CD4-positive, alpha-beta T cell (primary cell): ENCODE measurements around the gene CELA2B. TPM values are rescaled to one million over a fixed set of nuclear protein-coding genes. Genes with fewer than 3 reads are reported as not detected.
"Not testable (repeated sequence)": the region's sequence is repeated elsewhere in the genome, so short reads cannot be mapped to it uniquely, and the experiment has no call there.

ENCODE experiments used
- ATAC-seq: fragments of 200-7000 bp; cut with Tn5 transposase; one replicate; pipeline ENCODE4 v1.10.0; 2022; ENCODE audit warnings: mild to moderate bottlenecking; ENCODE audit not compliant: poor library complexity
- CTCF ChIA-PET: fragments of 350-600 bp; sonication (Branson Sonifier 250); formaldehyde crosslinking; loops from one replicate; lab custom pipeline; 2021; ENCODE audit warnings: antibody characterized with exemption, inconsistent platforms; lab: Charles Lee
- POLR2A ChIA-PET: fragments of 350-600 bp; sonication (Branson Sonifier 250); formaldehyde crosslinking; loops from one replicate; lab custom pipeline; 2021; ENCODE audit warnings: antibody characterized with exemption, inconsistent platforms; lab: Charles Lee
- DNase-seq, 14 experiments: peaks; one replicate each; pipeline ENCODE4 v3.0.0-alpha.2; 2013 to 2020; ENCODE audit warnings: mixed read lengths in 2 of 14
- H3K27ac ChIP-seq, 2 donors: one replicate each; pipeline versions ENCODE4 v1.5.1 to v1.7.0; 2013; ENCODE audit warnings: low read length in 2 of 2, low read depth in 1 of 2, mild to moderate bottlenecking in 1 of 2
- H3K27me3 ChIP-seq, 2 experiments: 1 replicate in 1 of 2; 2 replicates in 1 of 2; pipeline versions ENCODE4 v1.6.1 to v1.7.0; 2013; ENCODE audit warnings: low read length in 2 of 2, control low read depth in 1 of 2, mild to moderate bottlenecking in 1 of 2, moderate library complexity in 1 of 2; ENCODE audit not compliant: insufficient read depth in 2 of 2, control insufficient read depth in 1 of 2
- H3K36me3 ChIP-seq: one replicate; pipeline ENCODE4 v1.6.1; 2013; ENCODE audit warnings: low read length, control low read depth; ENCODE audit not compliant: insufficient read depth
- H3K4me1 ChIP-seq: one replicate; pipeline ENCODE4 v1.6.1; 2013; ENCODE audit warnings: low read length, control low read depth; ENCODE audit not compliant: insufficient read depth
- H3K4me3 ChIP-seq: one replicate; pipeline ENCODE4 v1.5.1; 2013; ENCODE audit warnings: mild to moderate bottlenecking, low read length, moderate library complexity
- H3K9me3 ChIP-seq, 2 experiments: 1 replicate in 1 of 2; 2 replicates in 1 of 2; pipeline versions ENCODE4 v1.6.1 to v1.7.0; 2013; ENCODE audit warnings: low read length in 2 of 2, mild to moderate bottlenecking in 2 of 2, control low read depth in 1 of 2, moderate library complexity in 1 of 2; ENCODE audit not compliant: control insufficient read depth in 1 of 2, insufficient read depth in 1 of 2
- H3K27ac Mint-ChIP-seq: one replicate; pipeline ENCODE4 v1.8.0; 2020; ENCODE audit warnings: mixed read lengths
- H3K27me3 Mint-ChIP-seq: one replicate; pipeline ENCODE4 v1.8.0; 2021; ENCODE audit warnings: mixed read lengths
- H3K36me3 Mint-ChIP-seq: one replicate; pipeline ENCODE4 v1.8.0; 2021; ENCODE audit warnings: low read depth, mixed read lengths
- H3K4me1 Mint-ChIP-seq: one replicate; pipeline ENCODE4 v1.8.0; 2021; ENCODE audit warnings: low read depth, mixed read lengths
- H3K4me3 Mint-ChIP-seq: one replicate; pipeline ENCODE4 v1.8.0; 2020; ENCODE audit warnings: mild to moderate bottlenecking, mixed read lengths
- H3K9me3 Mint-ChIP-seq: one replicate; pipeline ENCODE4 v1.8.0; 2020; ENCODE audit warnings: mixed read lengths
- intact Hi-C, 2 experiments: fragments of 100-400 bp; cut with DNase I in 1 of 2; cut with micrococcal nuclease in 1 of 2; formaldehyde crosslinking; loops; one replicate each; pipeline versions ENCODE4 v1.15.1 to v1.9.0; 2023 to 2025; cut with DNase I, micrococcal nuclease
- total RNA-seq, 174 experiments: library from RNA in 2 of 174; stranded (reverse) in 2 of 174; gene quantifications; one replicate each; pipeline ENCODE4 v1.2.3 and lab custom pipeline; 2021 to 2026
- TF ChIP-seq, protein P1 (sequence below): fragments of 200-600 bp; IDR thresholded peaks from one replicate; pipeline ENCODE4 v1.8.0; 2022; ENCODE audit warnings: antibody characterized with exemption, mild to moderate bottlenecking

Gene CELA2B
- total RNA-seq, 2 experiments from 2014 or later, result not detected

DNA sequence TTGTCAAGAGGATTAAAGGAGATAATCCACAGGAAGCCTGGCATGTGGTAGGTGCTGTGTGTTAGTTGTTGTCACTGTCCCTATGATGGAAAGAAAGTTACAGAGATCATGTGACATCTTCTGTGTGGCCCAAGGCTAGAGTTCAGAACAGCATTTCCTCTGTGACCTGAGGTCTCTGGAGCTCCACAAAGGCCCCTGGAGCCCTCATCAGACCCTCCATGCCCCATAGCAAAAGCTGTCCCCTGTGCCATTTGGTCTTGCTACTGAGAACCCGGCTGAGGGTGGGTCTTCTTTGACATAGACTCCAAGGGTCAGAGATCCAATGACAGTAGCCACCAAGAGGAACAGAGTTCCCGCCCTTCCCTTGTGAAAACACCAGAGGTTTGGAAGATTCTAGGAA is 8.1 kb downstream of the CELA2B start:
- H3K9me3 ChIP-seq, result no peaks in the 10 kb centered on the region
- Mint-ChIP-seq H3K4me1 (no peaks in the 10 kb centered on the region), H3K27me3 (no peaks in the 10 kb centered on the region), H3K27ac (no peak overlapping the region), H3K36me3 (peaks cover 4% of the 10 kb centered on the region), H3K9me3 (no peaks in the 10 kb centered on the region), H3K4me3 (no peak overlapping the region)
- no peak for DNase-seq
- TF ChIP-seq, protein P1, sequence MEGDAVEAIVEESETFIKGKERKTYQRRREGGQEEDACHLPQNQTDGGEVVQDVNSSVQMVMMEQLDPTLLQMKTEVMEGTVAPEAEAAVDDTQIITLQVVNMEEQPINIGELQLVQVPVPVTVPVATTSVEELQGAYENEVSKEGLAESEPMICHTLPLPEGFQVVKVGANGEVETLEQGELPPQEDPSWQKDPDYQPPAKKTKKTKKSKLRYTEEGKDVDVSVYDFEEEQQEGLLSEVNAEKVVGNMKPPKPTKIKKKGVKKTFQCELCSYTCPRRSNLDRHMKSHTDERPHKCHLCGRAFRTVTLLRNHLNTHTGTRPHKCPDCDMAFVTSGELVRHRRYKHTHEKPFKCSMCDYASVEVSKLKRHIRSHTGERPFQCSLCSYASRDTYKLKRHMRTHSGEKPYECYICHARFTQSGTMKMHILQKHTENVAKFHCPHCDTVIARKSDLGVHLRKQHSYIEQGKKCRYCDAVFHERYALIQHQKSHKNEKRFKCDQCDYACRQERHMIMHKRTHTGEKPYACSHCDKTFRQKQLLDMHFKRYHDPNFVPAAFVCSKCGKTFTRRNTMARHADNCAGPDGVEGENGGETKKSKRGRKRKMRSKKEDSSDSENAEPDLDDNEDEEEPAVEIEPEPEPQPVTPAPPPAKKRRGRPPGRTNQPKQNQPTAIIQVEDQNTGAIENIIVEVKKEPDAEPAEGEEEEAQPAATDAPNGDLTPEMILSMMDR, result no peak
- ATAC-seq, result no peak
- H3K27me3 ChIP-seq, result no peaks in the 10 kb centered on the region
- no peak overlapping the region for H3K4me3 ChIP-seq
- intact Hi-C loops, result no loop called here
- ChIA-PET CTCF (no interaction called here), POLR2A (no interaction called here)
- H3K36me3 ChIP-seq, result no peaks in the 10 kb centered on the region
- no peaks in the 10 kb centered on the region for H3K4me1 ChIP-seq
- H3K27ac ChIP-seq, result no peak overlapping the region

DNA sequence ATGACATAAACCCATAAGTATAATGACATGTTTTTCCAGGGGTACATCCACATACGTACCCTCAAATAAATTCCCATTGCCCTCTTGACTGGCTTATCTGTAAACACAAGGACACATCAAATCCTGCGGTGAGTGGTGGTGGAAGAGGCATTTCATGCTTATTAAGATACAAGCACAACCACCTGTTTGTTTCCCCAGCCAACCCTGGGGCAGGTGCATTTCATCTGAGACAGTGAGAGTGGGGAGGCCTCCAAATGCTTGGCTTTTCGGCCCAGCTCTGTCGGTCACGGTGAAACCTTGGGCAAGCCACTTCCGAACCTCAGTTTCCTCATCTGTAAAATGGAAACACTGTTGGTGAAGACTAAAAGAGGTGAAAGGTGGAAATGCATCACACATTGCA is 8.5 kb downstream of the CELA2B start:
- H3K4me1 ChIP-seq, H3K27ac Mint-ChIP-seq, H3K27ac ChIP-seq, H3K4me3 Mint-ChIP-seq, H3K36me3 Mint-ChIP-seq, H3K27me3 ChIP-seq, H3K27me3 Mint-ChIP-seq, H3K9me3 Mint-ChIP-seq, H3K36me3 ChIP-seq, CTCF ChIA-PET, DNase-seq, H3K4me3 ChIP-seq, intact Hi-C loops, H3K9me3 ChIP-seq, ATAC-seq, POLR2A ChIA-PET, H3K4me1 Mint-ChIP-seq: not testable (repeated sequence)

DNA sequence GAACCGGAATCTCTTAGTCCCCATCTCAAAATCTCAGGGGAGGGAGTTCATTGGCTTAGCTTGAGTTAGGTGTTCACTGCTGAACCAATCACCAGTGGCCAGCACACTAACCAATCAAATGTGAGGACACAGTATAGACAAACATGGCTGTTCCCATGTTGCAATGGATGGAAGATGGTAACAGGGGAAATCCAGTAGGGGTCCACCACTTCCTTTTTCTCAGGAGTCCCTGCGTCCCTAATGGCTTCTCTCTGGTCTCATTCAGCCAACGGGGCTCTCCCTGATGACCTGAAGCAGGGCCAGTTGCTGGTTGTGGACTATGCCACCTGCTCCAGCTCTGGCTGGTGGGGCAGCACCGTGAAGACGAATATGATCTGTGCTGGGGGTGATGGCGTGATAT is 9.7 kb downstream of the CELA2B start:
- TF ChIP-seq, protein P1, result no peak
- Mint-ChIP-seq H3K4me1 (no peaks in the 10 kb centered on the region), H3K27ac (no peak overlapping the region), H3K9me3 (no peaks in the 10 kb centered on the region), H3K4me3 (no peak overlapping the region), H3K27me3 (no peaks in the 10 kb centered on the region), H3K36me3 (peaks cover 16% of the 10 kb centered on the region)
- H3K36me3 ChIP-seq, result no peaks in the 10 kb centered on the region
- H3K9me3 ChIP-seq, result no peaks in the 10 kb centered on the region
- intact Hi-C loops, result no loop called here
- no peak overlapping the region for H3K27ac ChIP-seq
- H3K4me1 ChIP-seq, result no peaks in the 10 kb centered on the region
- H3K4me3 ChIP-seq, result no peak overlapping the region
- DNase-seq (no peak), ATAC-seq (no peak)
- ChIA-PET CTCF (no interaction called here), POLR2A (no interaction called here)
- H3K27me3 ChIP-seq, result no peaks in the 10 kb centered on the region

DNA sequence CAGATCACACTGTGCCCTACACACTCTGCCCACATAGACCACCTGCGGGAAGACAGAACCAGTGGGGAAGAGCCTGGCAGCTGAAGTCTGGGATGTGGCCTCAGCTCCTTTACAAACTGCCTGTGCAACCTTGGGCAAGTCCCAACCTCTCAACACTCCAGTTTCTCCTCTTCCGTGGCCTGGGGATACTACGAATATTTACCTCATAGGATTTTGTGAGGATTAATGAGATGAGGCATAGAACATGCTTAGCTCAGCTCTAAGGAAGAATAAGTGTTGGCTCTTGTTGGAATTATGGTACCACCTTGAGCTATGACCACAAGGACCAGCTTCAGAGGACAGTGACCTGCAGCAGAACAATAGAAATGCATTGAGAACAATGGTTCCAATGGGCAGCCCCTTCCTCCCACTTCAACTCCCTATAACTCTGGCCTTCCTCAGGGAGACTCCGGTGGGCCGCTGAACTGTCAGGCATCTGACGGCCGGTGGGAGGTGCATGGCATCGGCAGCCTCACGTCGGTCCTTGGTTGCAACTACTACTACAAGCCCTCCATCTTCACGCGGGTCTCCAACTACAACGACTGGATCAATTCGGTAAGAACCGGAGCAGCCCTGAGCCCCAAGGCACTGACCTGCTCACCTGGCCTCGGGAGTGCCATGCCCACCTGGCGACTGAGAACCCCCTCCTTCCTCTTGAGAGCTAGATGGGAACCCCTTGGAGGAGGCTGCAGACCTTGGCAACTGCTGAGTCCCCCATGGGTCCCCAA is 11.1 kb downstream of the CELA2B start:
- intact Hi-C loops, H3K27me3 ChIP-seq, H3K4me1 Mint-ChIP-seq, H3K4me3 ChIP-seq, H3K36me3 ChIP-seq, H3K4me3 Mint-ChIP-seq, CTCF ChIA-PET, H3K9me3 Mint-ChIP-seq, H3K4me1 ChIP-seq, POLR2A ChIA-PET, H3K27ac ChIP-seq, DNase-seq, H3K27ac Mint-ChIP-seq, H3K9me3 ChIP-seq, H3K27me3 Mint-ChIP-seq, ATAC-seq: not testable (repeated sequence)
- H3K36me3 Mint-ChIP-seq, result peaks cover 29% of the 10 kb centered on the region
